HG02840 (cell line): ENCODE data around the gene R3HDM2.

Experiments used
- ATAC-seq: cut with Tn5 transposase; IDR thresholded peaks from one replicate; pipeline ENCODE4 v1.9.1; 2021; ENCODE audit warnings: mild to moderate bottlenecking, moderate library complexity, moderate number of reproducible peaks; ENCODE audit not compliant: unreplicated experiment, low FRiP score

R3HDM2 gene

GRCh38 chr12:57235017-57235727, 195.7 kb downstream of the R3HDM2 start:
- no peak for ATAC-seq

GRCh38 chr12:57234571-57235016, 196.2 kb downstream of the R3HDM2 start:
- no peak for ATAC-seq

- ATAC-seq, result no peak
Measured at GRCh38 chr12:57234233-57234570, 196.6 kb downstream of the R3HDM2 start.

GRCh38 chr12:57233357-57234232, 197.2 kb downstream of the R3HDM2 start:
- no peak for ATAC-seq

DNA sequence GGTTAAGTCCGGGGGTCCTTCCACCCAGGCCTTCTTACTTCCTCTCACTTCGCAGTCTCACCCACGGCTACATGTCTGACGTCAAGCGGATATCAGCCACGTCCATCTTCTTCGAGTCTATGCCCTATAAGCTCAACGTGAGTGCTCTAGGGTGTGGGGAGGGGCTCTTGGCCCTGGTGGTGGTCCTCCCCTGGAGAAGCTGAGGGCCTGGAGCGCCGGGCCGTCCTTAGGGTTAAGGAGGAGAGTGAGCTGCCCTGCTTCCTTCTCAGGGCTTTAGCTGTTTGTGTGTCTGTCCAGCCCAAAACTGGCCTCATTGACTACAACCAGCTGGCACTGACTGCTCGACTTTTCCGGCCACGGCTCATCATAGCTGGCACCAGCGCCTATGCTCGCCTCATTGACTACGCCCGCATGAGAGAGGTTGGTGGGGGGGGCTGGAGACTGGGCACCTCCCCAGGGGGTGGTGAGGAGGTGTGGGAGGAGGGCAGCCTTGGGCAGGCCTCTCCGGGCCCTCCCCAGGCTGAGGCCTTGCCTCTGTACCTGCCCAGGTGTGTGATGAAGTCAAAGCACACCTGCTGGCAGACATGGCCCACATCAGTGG, 198.6 kb downstream of the R3HDM2 start:
- no peak for ATAC-seq

- ATAC-seq, result no peak
Measured at GRCh38 chr12:57231276-57232021, 199.4 kb downstream of the R3HDM2 start.

DNA sequence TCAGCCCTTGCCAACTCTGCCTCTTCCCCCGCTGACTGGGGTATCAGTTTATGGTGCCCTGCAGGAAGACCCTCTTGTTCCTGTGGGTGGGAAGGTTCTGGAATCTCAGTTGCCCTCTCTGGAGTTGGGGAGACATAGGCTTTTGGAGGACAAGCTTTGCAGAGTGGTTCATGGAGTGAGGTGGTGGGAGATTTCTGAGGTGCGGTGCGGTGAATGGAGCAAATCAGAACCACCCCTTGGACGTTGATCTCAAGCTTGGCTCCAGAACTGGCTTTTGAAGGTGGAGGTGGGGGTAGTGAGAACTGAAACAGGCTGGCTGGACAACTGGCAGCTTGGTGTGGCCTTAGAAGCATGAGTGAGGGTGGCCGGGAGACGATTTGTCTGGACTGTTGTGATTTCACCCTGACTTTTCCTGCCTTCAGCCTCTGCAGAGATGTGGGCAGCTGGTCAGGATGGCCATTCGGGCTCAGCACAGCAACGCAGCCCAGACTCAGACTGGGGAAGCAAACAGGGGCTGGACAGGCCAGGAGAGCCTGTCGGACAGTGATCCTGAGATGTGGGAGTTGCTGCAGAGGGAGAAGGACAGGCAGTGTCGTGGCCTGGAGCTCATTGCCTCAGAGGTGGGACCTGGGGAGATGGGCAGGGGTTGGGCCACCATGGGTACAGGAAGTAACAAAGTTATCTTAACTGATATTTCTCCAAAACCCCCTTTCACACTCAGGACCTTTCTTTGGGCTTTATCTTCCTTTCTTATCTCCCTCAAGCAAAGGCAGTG, 200.3 kb downstream of the R3HDM2 start:
- ATAC-seq, result no peak

DNA sequence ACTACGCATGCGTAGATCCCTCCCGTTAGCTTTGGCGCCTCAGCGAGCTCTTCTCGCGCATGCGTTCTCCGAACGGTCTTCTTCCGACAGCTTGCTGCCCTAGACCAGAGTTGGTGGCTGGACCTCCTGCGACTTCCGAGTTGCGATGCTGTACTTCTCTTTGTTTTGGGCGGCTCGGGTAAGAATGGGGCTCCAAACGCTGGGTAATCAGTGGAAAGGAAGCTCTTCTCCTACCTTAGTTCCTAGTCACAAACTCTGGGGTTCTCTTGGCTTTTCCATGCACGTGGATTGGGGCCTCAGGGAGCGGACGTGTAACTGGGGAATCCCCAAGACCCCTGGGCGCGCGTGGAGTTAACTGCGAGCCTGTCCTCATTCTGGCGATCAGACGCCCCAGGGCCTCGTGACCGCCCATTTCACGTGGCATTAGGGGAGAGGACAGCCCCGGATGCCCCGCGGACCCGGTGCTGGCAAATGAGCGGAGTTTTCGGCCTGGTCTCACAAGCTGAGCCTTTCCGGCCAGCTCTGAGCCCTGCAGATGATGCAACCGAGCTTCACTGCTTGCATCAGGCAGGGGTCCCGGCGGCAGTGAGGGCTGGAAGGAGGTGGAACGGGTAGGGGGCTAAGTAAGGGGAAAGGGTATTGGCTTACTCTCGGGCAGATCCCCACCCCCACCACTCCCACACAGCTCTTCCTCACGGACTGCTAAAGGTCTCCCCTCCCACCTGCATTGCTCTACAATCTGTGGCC, 201.0 kb downstream of the R3HDM2 start, which contains the start of gene SHMT2:
Gene SHMT2 (plus strand): TSS at position 78 of the 747 bp plus-strand sequence. CDS start 68 bp downstream, at position 146.
- peak; percentile 64 for ATAC-seq

DNA sequence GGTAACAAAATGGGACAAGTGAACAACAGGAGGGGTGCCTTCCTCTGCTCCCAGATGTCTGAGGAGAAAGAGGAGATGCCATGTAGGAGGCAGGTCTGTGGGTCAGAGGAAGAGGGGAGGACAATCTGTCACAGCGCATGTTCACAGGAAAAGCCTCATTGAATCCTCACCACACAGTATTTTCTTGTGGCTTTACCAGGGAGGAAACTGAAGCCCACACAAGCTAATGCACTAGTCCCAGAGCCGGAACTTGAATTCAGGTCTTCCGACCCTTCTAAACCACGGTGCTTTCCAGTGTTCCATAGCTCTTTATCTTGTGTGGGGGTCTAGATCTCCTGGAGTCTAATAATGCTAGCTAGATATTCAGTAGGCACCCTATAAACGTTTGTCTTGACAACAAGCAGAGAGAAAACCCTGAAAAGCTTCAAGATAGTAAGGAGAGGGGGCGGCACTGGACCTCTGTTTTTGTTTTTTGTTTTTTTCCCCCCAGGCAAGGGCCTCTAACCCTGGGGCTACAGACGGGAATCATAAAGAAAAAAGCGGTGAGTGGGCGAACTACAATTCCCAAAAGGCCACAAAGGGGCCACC, 201.7 kb downstream of the R3HDM2 start:
- peak; percentile 16 for ATAC-seq

DNA sequence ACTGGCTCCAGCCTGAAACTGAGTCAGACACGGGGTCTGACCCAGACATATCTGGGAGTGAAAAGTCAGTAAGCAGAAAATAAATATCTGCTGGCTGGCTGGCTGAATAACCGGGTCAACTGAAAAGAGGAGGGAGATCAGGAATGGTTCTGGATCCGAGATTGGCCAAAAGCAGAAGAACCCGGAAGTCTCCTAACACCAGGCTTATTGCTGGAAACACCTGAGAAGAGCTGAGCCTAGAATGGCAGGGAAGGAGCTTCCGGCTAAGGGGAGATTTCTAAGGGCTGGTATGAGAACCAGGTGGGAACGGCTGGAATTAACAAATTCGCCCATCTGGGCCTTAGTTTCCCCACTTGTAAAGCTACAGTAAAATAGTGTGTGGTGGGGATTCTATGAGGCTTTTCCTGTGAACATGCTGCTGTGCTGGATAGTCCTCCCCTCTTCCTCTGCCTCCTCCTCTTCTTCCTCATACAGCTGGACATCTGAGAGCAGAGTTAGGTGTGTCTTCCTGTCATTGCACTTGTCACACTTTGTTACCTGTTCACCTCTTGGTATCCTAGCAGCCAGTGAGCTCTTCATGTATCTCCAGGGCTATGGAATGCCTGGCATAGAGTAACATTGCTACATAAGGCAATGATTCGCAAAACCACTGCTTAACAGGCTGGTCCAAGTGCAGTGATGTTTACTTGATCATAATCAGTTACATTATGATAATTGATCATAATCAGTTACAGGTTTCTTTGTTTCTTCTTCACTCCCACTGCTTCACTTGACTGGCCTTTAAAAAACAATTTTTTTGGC, 203.3 kb downstream of the R3HDM2 start:
- ATAC-seq, result no peak

DNA sequence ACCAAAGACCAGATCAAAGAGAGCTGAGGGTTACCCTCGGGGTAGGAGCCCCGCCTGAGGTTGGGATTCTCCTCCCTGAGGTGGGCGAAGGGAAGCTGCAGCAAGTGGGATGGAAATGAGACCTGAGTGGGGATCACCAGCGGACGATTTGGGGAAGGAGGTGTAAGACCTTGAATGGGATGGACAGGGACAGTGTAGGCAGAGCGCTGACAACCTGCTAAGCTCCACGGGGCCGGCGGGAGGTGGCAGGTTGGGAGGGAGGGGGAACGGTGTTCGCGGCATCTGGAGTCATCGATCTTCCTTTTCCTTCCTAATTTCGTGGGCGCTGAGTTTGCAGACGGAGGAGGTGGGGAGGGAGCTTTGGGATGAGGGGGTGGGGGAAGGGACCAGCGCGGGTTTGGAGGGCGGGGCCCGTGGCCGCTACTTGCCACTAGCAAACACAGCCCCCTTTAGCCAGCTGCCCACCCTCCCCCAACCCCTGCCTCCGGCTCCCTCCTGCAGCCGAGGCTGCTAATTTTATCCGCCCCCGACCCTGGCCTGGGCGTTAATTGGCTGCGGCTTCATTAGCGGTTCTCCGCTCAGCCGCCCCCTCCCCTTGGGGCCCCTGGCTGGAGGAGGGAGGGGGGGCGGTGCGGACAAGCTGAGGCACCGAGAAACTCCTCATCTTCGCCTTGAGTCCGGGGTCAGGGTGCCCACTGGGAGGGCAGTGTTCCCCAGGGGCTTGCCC, 204.1 kb downstream of the R3HDM2 start:
- no peak for ATAC-seq

- ATAC-seq, result no peak
Measured at GRCh38 chr12:57225680-57226210, 205.1 kb downstream of the R3HDM2 start.

GRCh38 chr12:57224973-57225679, 205.7 kb downstream of the R3HDM2 start:
- no peak for ATAC-seq

- no peak for ATAC-seq
Measured at GRCh38 chr12:57224278-57224972, 206.4 kb downstream of the R3HDM2 start.

DNA sequence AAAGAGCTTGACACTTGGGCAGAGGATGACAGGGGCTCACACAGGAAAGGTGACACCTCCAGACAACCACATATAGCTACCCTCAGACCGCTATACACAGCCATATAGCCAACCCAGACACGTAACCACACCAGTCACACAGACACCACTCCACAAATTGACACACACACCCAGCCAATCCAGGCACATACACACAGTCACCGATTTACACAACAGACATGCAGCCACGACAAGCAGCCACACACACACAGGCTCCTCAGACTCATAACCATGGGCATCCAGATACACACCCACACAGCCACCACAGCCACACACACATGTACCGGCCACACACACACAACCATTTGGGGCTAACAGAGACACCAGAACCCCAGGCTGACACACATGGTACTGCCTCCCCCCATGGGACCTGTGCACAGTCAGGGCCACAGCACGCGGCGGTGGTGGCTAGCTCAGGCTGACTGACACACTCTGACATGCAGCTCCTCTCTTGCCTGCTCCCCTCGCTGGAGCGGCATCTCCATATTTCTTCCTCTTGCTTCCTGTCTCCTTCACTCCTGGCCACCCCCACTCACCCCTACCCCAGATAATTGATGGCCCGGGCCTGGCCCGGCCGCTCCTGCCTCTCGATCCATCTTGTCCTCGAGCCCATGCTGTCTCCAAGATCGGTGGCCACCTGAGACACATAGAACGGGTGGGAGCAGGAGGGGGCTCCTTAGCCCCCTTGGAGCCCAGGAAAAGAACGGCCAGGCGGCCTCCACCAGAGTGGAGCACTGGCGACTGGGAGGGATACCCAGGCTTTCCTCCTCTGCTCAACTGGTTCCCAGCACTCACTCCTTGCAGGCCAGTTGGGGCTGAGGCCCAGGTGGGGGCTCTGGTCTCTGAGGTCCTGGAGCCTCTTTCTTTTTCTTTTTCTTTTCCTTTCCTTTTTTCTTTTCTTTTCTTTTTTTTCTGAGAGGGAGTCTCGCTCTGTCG, 207.4 kb downstream of the R3HDM2 start:
- ATAC-seq, result no peak
